Right cardiac atrium (tissue), 5 donors: ENCODE measurements around the gene PIGQ. TPM values are rescaled to one million over a fixed set of nuclear protein-coding genes. Genes with fewer than 3 reads are reported as not detected.

ENCODE experiments used
- ATAC-seq, 2 donors: fragments of 200-7000 bp; cut with Tn5 transposase; one replicate each; pipeline versions ENCODE4 v1.8.0 to v1.9.1; 2020; ENCODE audit warnings: moderate library complexity in 2 of 2, mild to moderate bottlenecking in 1 of 2
- DNase-seq, 3 donors: peaks; one replicate each; pipeline ENCODE4 v3.0.0-alpha.2; 2020
- H3K27ac ChIP-seq: one replicate; pipeline ENCODE4 v1.5.1; 2013; ENCODE audit warnings: mild to moderate bottlenecking, low read length, control low read depth, moderate library complexity
- H3K27me3 ChIP-seq: one replicate; pipeline ENCODE4 v1.6.1; 2013; ENCODE audit not compliant: control insufficient read depth, insufficient read depth
- H3K4me1 ChIP-seq: one replicate; pipeline ENCODE4 v1.6.1; 2013; ENCODE audit warnings: low read length; ENCODE audit not compliant: control insufficient read depth, insufficient read depth
- H3K4me3 ChIP-seq: one replicate; pipeline ENCODE4 v1.5.1; 2013; ENCODE audit warnings: low read length, control low read depth
- H3K9me3 ChIP-seq: one replicate; pipeline ENCODE4 v1.6.1; 2013; ENCODE audit warnings: low read length; ENCODE audit not compliant: control insufficient read depth
- WGBS: extraction: QIAGEN DNeasy Blood & Tissue Kit; methylation state at CpG from one replicate; pipeline ENCODE4 v1.1.7; 2013; 5-methylcytosine and 5-hydroxymethylcytosine counted together
- intact Hi-C, 4 donors: fragments of 100-400 bp; cut with DNase I; formaldehyde crosslinking; loops; one replicate each; pipeline versions ENCODE4 v1.11.0 to v1.14.0; 2022 to 2023
- polyA plus RNA-seq: library from polyadenylated mRNA; stranded (reverse); fragments of 200-250 nt; gene quantifications from one replicate; pipeline ENCODE4 v1.2.3, GENCODE V29; 2013
- total RNA-seq, 4 donors: library from RNA; stranded (reverse); fragmentation: NEBNext Ultra II Directional; extraction: Animal tissue kit (Norgen Biotek cat#: 25700); gene quantifications; one replicate each; pipeline ENCODE4 v1.2.1, GENCODE V29; 2021
- donor health status: healthy with polysubstance abuse.
- donor health status: DM: no; HTN: yes; CAD: no.
- donor health status: DM: no; HTN: no; CAD: no.
- donor health status: DM: no; HTN: yes; CAD: no; lungs with severe emphysema.
- donor health status: DM: yes; HTN: yes; CAD: no.

The PIGQ gene
- total and polyA plus RNA-seq, 5 donors = 19.8 to 23.0 (median 22.7) TPM

DNA sequence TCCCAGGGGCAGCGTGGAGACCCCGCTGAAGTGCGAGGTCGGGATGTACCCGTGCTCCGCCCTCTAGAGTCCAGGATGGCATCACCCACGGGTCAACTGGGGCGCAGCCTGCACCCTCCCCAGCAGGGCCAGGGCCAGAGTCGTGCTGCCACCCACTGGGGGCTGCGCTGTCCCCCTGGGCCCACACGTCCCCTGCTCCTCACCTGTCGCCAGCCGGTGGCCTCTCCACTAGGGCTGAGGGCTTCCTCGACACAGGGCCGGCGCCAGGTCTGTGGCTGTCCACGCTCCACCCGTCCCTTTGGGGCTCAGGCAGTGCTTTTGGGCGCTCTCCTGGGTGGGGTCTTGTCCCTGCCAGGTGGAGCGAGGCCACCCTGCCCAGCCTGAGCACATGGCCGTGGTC, 21.2 kb upstream of the PIGQ start:
- intact Hi-C loops = no loop called here
- no peaks in the 10 kb centered on the region for H3K27me3 ChIP-seq
- ATAC-seq (no peak), DNase-seq (no peak)
- no peaks in the 10 kb centered on the region for H3K9me3 ChIP-seq
- H3K4me3 ChIP-seq = no peak overlapping the region
- H3K4me1 ChIP-seq = no peaks in the 10 kb centered on the region
- no peak overlapping the region for H3K27ac ChIP-seq
- 95% methylated on average over 21 of the region's 21 CpGs for WGBS

- no peaks in the 10 kb centered on the region for H3K9me3 ChIP-seq
- 95% methylated on average over 54 of the region's 54 CpGs for WGBS
- no peaks in the 10 kb centered on the region for H3K4me1 ChIP-seq
- intact Hi-C loops = no loop called here
- no peak overlapping the region for H3K4me3 ChIP-seq
- no peaks in the 10 kb centered on the region for H3K27me3 ChIP-seq
- no peak overlapping the region for H3K27ac ChIP-seq
- no peak for DNase-seq
- ATAC-seq = no peak
Observed at GRCh38 chr16:549544-550263, 20.1 kb upstream of the PIGQ start.

- WGBS = 99% methylated on average over 28 of the region's 28 CpGs
- no peak for ATAC-seq
- H3K4me3 ChIP-seq = no peak overlapping the region
- DNase-seq = no peak
- no peaks in the 10 kb centered on the region for H3K27me3 ChIP-seq
- H3K27ac ChIP-seq = no peak overlapping the region
- H3K9me3 ChIP-seq = no peaks in the 10 kb centered on the region
- no peaks in the 10 kb centered on the region for H3K4me1 ChIP-seq
- intact Hi-C loops = no loop called here
Observed at GRCh38 chr16:551210-551609, 18.6 kb upstream of the PIGQ start.

- Histone ChIP-seq H3K27me3 (no peaks in the 10 kb centered on the region), H3K4me1 (no peaks in the 10 kb centered on the region), H3K27ac (no peak overlapping the region), H3K4me3 (no peak overlapping the region), H3K9me3 (no peaks in the 10 kb centered on the region)
- ATAC-seq = no peak
- intact Hi-C loops = no loop called here
- DNase-seq = no peak
- 95% methylated on average over 35 of the region's 35 CpGs for WGBS
Observed at GRCh38 chr16:552171-552570, 17.6 kb upstream of the PIGQ start.

DNA sequence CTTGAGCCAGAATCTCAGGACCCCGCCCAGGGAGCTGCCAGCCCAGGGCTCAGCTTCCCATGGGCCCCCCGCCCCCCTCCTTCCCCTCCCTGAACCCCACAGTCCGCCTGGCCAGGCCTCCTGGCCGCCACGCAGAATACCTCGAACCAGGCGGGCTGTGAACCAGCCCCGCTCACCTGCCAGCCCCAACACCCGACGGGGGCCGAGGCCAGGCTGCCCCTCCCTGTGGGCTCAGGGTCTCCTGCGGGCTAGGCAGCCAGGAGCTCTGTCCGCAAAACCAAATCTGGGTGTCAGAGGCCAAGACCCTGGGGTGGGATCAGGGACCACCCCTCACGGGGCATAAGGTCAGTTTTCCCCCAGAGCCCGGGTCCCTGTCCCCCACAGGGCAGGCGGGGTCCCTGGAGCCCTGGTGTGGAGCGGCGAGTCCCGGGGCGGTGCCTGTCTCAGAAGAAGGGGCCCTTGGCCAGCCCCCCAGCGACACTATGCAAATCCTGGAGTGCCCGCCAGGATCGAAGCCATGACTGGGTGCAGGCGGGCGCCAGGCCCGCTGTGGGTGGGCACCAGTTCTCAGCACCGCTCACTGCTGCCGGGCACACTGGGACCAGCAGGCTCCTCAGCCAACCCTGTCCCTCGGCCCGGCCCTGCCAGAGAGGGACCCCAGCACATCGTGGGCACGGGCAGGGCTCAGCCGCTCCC, 16.0 kb upstream of the PIGQ start:
- WGBS = 95% methylated on average over 33 of the region's 33 CpGs
- intact Hi-C loops = no loop called here
- Histone ChIP-seq H3K4me1 (no peaks in the 10 kb centered on the region), H3K27ac (no peak overlapping the region), H3K4me3 (no peak overlapping the region), H3K27me3 (no peaks in the 10 kb centered on the region), H3K9me3 (no peaks in the 10 kb centered on the region)
- no peak for ATAC-seq
- DNase-seq = no peak

- H3K4me1 ChIP-seq = no peaks in the 10 kb centered on the region
- ATAC-seq (no peak), DNase-seq (no peak)
- no peaks in the 10 kb centered on the region for H3K9me3 ChIP-seq
- 87% methylated on average over 11 of the region's 11 CpGs for WGBS
- intact Hi-C loops = no loop called here
- no peaks in the 10 kb centered on the region for H3K27me3 ChIP-seq
- H3K27ac ChIP-seq = no peak overlapping the region
- no peak overlapping the region for H3K4me3 ChIP-seq
Observed at GRCh38 chr16:554297-554621, 15.5 kb upstream of the PIGQ start.

- no peaks in the 10 kb centered on the region for H3K27me3 ChIP-seq
- DNase-seq (no peak), ATAC-seq (no peak)
- H3K4me3 ChIP-seq = no peak overlapping the region
- no peaks in the 10 kb centered on the region for H3K9me3 ChIP-seq
- intact Hi-C loops = no loop called here
- H3K27ac ChIP-seq = no peak overlapping the region
- H3K4me1 ChIP-seq = no peaks in the 10 kb centered on the region
- WGBS = 84% methylated on average over 54 of the region's 54 CpGs
Observed at GRCh38 chr16:554640-555365, 15.0 kb upstream of the PIGQ start.

DNA sequence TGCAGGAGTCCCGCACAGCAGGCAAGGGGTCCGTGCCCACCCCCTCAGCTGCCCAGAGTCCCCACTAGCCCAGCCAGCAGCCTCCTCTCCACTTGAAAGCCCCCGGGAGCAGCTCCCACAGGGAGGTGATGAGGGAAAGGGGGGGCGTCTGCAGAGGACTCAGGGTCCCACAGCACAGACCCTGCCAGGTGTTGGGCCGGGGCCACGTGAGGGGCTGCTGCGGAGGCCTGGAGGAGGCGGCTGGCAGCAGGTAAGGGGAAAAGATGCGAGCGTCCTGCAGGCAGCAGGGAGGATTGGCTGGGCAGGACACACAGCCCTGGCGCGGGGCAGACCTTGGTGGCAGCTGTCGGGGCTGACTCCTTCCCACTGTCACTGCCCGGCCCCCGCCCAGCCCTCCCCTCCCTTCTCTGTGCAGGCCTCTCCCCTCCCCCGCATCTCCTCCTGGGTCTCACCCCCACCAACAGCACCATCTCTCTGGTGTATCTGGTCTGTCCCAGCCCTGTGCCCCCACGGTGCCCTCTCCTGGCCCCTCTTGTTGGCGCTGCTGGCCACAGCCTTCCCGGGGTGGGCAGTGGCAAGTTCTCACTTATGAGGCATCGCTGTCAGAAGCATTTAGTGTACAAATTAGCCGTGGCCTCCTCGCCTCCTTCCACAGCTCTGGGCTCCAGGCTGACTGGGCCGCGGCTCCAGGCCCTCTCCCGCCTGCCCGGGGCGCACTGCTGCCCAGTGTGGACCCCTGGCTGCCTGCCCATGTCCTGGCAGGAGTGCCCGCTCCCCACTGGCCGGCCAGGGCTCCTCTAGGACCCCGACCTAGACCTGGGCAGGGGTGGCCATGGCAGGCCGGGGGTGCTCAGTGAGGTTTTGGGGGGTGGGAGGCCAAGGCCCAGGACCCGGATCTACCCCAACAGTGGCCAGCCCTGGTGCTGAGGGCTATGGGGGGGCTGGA, 14.0 kb upstream of the PIGQ start:
- intact Hi-C loops = no loop called here
- no peak for DNase-seq
- Histone ChIP-seq H3K27ac (no peak overlapping the region), H3K4me3 (no peak overlapping the region), H3K9me3 (no peaks in the 10 kb centered on the region), H3K4me1 (no peaks in the 10 kb centered on the region), H3K27me3 (no peaks in the 10 kb centered on the region)
- 76% methylated on average over 32 of the region's 32 CpGs for whole genome bisulfite sequencing
- ATAC-seq = no peak

- no peak overlapping the region for H3K4me3 ChIP-seq
- H3K27ac ChIP-seq = no peak overlapping the region
- no peaks in the 10 kb centered on the region for H3K4me1 ChIP-seq
- DNase-seq (no peak), ATAC-seq (no peak)
- no peaks in the 10 kb centered on the region for H3K9me3 ChIP-seq
- WGBS = 82% methylated on average over 32 of the region's 32 CpGs
- no peaks in the 10 kb centered on the region for H3K27me3 ChIP-seq
- intact Hi-C loops = no loop called here
Observed at GRCh38 chr16:556474-557173, 13.1 kb upstream of the PIGQ start.

DNA sequence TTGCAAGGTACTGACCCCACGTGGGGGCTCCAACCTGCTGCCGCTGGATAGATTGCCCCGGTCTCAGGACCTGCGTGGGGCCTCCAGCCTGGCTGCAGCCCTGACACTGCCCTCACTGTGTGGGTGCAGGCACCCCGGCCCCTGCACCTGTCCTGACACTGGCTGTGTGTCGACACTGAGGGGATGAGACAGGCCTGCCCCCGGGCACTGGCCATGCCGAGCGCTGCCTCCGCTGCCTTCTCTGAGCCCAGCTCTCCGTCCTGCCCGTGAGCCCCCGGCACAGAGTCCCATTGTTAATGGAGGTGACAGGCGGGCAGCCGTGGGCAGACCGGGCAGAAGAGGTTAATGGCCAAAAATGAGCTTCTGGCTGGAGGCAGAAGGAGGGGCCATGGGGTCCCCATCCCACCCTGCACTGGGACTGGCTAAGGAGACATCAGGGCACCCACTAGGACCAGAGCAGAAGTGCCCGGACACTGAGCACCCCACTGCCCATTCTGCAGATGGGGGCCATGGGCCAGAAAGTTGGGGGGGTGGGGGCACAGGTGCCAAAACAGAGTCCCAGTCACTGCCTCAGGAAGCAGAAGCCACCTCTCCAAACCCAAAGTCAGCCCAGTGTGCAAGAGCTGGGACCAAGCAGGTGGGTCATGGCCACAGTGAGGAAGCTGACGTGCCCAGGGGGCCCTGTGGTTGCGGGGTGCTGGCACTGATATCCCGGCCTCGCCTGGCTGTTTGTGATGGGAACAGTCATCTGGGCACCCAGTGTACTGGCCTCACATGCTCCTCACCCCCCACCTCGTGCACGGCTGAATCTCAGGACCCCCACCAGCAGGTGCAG, 12.1 kb upstream of the PIGQ start:
- DNase-seq = no peak
- WGBS = 84% methylated on average over 23 of the region's 23 CpGs
- Histone ChIP-seq H3K4me3 (no peak overlapping the region), H3K27me3 (no peaks in the 10 kb centered on the region), H3K4me1 (no peaks in the 10 kb centered on the region), H3K9me3 (no peaks in the 10 kb centered on the region), H3K27ac (no peak overlapping the region)
- ATAC-seq = no peak
- intact Hi-C loops = no loop called here
